PC-3 (cell line): ENCODE results near the gene LRP5. TPM values are rescaled to one million over a fixed set of nuclear protein-coding genes. Genes with fewer than 3 reads are reported as not detected.

ENCODE experiments used
- ATAC-seq: fragments of 200-7000 bp; cut with Tn5 transposase; 2 replicates; pipeline ENCODE4 v1.9.1; 2020; ENCODE audit warnings: mild to moderate bottlenecking, moderate library complexity
- BruUV-seq: library from RNA; stranded (reverse); fragments of 400-500 nt; replicated peaks from 2 replicates; lab custom pipeline; 2021; lab: Mats Ljungman, UMichigan
- CTCF ChIA-PET: fragments of 300-600 bp; sonication (Branson Sonifier 250); formaldehyde crosslinking; loops from one replicate; lab custom pipeline; 2022; ENCODE audit warnings: antibody characterized with exemption; lab: Charles Lee
- POLR2A ChIA-PET: fragments of 300-600 bp; sonication (Branson Sonifier 250); formaldehyde crosslinking; loops from one replicate; lab custom pipeline; 2022; ENCODE audit warnings: antibody characterized with exemption; ENCODE audit not compliant: unreplicated experiment; lab: Charles Lee
- DNase-seq: peaks from one replicate; pipeline ENCODE4 v3.0.0-alpha.2; 2015
- H2AFZ ChIP-seq: fragments of 300-600 bp; sonication (generic); 2 replicates; pipeline ENCODE4 v1.6.0; 2016; ENCODE audit warnings: antibody characterized with exemption, low read length
- H3F3A ChIP-seq: fragments of 300-600 bp; sonication (generic); one replicate; pipeline ENCODE4 v1.6.0; 2017; ENCODE audit warnings: antibody characterized with exemption, low read length, control low read depth, mild to moderate bottlenecking; ENCODE audit not compliant: unreplicated experiment
- H3K27ac ChIP-seq: fragments of 300-600 bp; sonication (generic); 2 replicates; pipeline ENCODE4 v1.5.1; 2016; ENCODE audit warnings: mild to moderate bottlenecking, low read length
- H3K27me3 ChIP-seq: fragments of 300-600 bp; sonication (generic); 2 replicates; pipeline ENCODE4 v1.6.1; 2016; ENCODE audit warnings: low read length, mixed read lengths
- H3K36me3 ChIP-seq: fragments of 300-600 bp; sonication (generic); 2 replicates; pipeline ENCODE4 v1.6.1; 2016; ENCODE audit warnings: low read depth, mixed run types, low read length, mixed read lengths
- H3K4me1 ChIP-seq: fragments of 300-600 bp; sonication (generic); 2 replicates; pipeline ENCODE4 v1.5.1; 2016; ENCODE audit warnings: low read length; ENCODE audit not compliant: insufficient read depth
- H3K4me2 ChIP-seq: fragments of 300-600 bp; sonication (generic); 2 replicates; pipeline ENCODE4 v1.6.0; 2016; ENCODE audit warnings: low read length
- H3K4me3 ChIP-seq: fragments of 300-600 bp; sonication (generic); 2 replicates; pipeline ENCODE4 v1.5.1; 2016; ENCODE audit warnings: mild to moderate bottlenecking, low read length, mixed read lengths
- H3K79me2 ChIP-seq: fragments of 300-600 bp; sonication (generic); 2 replicates; pipeline ENCODE4 v1.6.1; 2017; ENCODE audit warnings: low read length, mixed read lengths
- H3K9ac ChIP-seq: fragments of 300-600 bp; sonication (generic); 2 replicates; pipeline ENCODE4 v1.6.0; 2016; ENCODE audit warnings: mild to moderate bottlenecking, low read length
- H3K9me2 ChIP-seq: fragments of 300-600 bp; sonication (generic); replicated peaks from 2 replicates; pipeline ENCODE4 v1.6.1; 2016; ENCODE audit warnings: mixed run types, low read length, mixed read lengths
- H3K9me3 ChIP-seq: fragments of 300-600 bp; sonication (generic); 2 replicates; pipeline ENCODE4 v1.6.1; 2016; ENCODE audit warnings: low read length, mixed read lengths
- H4K20me1 ChIP-seq: fragments of 300-600 bp; sonication (generic); 2 replicates; pipeline ENCODE4 v1.6.1; 2016; ENCODE audit warnings: low read length, mixed read lengths
- CTCF ChIP-seq: fragments of 300-600 bp; sonication (generic); conservative IDR thresholded peaks from 2 replicates; pipeline ENCODE4 v1.5.1; 2017; ENCODE audit warnings: antibody characterized with exemption, low read depth, mild to moderate bottlenecking, low read length
- EZH2 ChIP-seq: fragments of 300-600 bp; sonication (generic); IDR thresholded peaks from one replicate; pipeline ENCODE4 v1.6.1; 2017; ENCODE audit warnings: antibody characterized with exemption, mild to moderate bottlenecking, low read length; ENCODE audit not compliant: unreplicated experiment
- EZH2phosphoT487 ChIP-seq: fragments of 300-600 bp; sonication (generic); IDR thresholded peaks from 2 replicates; pipeline ENCODE4 v1.6.1; 2018; ENCODE audit warnings: mild to moderate bottlenecking, antibody characterized with exemption, low read length, borderline replicate concordance
- intact Hi-C: fragments of 100-400 bp; cut with micrococcal nuclease; formaldehyde crosslinking; loops from 2 replicates; pipeline ENCODE4 v1.9.0; 2023
- total RNA-seq: library from RNA; depleted of rRNA; stranded (reverse); fragments of >200 nt; gene quantifications from 2 replicates; pipeline ENCODE4 v1.2.3, GENCODE V29; 2014; rRNA removed

The LRP5 gene
- total RNA-seq, 1 experiment from 2014 or later: 64.3 TPM

GRCh38 chr11:68495872-68496271 is 183.5 kb downstream of the LRP5 start:
- Histone ChIP-seq H2AFZ (no peak overlapping the region), H3K27ac (no peak overlapping the region), H3K9ac (no peak overlapping the region), H3K4me2 (no peak overlapping the region), H3K36me3 (0 out of 2 replicates have a peak, but pooled peaks cover 3% of the 10 kb centered on the region), H3F3A (no peaks in the 10 kb centered on the region), H3K4me3 (no peak overlapping the region), H3K9me2 (no peaks in the 10 kb centered on the region), H3K4me1 (no peaks in the 10 kb centered on the region), H3K9me3 (no peaks in the 10 kb centered on the region), H3K27me3 (no peaks in the 10 kb centered on the region), H4K20me1 (peaks cover 68% of the 10 kb centered on the region), H3K79me2 (peaks cover 95% of the 10 kb centered on the region)
- POLR2A ChIA-PET: no interaction called here
- no peak for TF ChIP-seq EZH2
- no peak for ATAC-seq
- BruUV-seq: no TSS peak
- CTCF ChIA-PET: no interaction called here
- DNase-seq: no peak
- intact Hi-C loops: no loop called here

- no TSS peak for BruUV-seq
- Histone ChIP-seq H3K79me2 (peaks cover 95% of the 10 kb centered on the region), H3K27me3 (no peaks in the 10 kb centered on the region), H3K9me3 (no peaks in the 10 kb centered on the region), H2AFZ (no peak overlapping the region), H4K20me1 (peaks cover 73% of the 10 kb centered on the region), H3K36me3 (no peaks in the 10 kb centered on the region), H3K27ac (no peak overlapping the region), H3F3A (no peaks in the 10 kb centered on the region), H3K9ac (no peak overlapping the region), H3K4me3 (no peak overlapping the region), H3K4me2 (no peak overlapping the region), H3K9me2 (no peaks in the 10 kb centered on the region), H3K4me1 (no peaks in the 10 kb centered on the region)
- CTCF ChIA-PET: no interaction called here
- TF ChIP-seq CTCF: no peak
- TF ChIP-seq EZH2phosphoT487: no peak
- TF ChIP-seq EZH2: no peak
- DNase-seq: no peak
- POLR2A ChIA-PET: no interaction called here
- intact Hi-C loops: no loop called here
- ATAC-seq: no peak
These were observed 185.4 kb downstream of the LRP5 start for GRCh38 chr11:68497761-68498160.

GRCh38 chr11:68498321-68498720 is 185.9 kb downstream of the LRP5 start:
- H3K27ac ChIP-seq: no peak overlapping the region
- H3K9me3 ChIP-seq: no peaks in the 10 kb centered on the region
- H3K9me2 ChIP-seq: no peaks in the 10 kb centered on the region
- ChIA-PET CTCF (no interaction called here), POLR2A (no interaction called here)
- no peak overlapping the region for H2AFZ ChIP-seq
- no peak for DNase-seq
- H3K9ac ChIP-seq: no peak overlapping the region
- H3K79me2 ChIP-seq: peaks cover 95% of the 10 kb centered on the region
- no peaks in the 10 kb centered on the region for H3F3A ChIP-seq
- H3K36me3 ChIP-seq: no peaks in the 10 kb centered on the region
- BruUV-seq: no TSS peak
- intact Hi-C loops: no loop called here
- H3K4me1 ChIP-seq: no peaks in the 10 kb centered on the region
- no peak overlapping the region for H3K4me3 ChIP-seq
- peaks cover 71% of the 10 kb centered on the region for H4K20me1 ChIP-seq
- H3K4me2 ChIP-seq: no peak overlapping the region
- TF ChIP-seq EZH2phosphoT487 (no peak), EZH2 (no peak), CTCF (no peak)
- no peak for ATAC-seq
- H3K27me3 ChIP-seq: no peaks in the 10 kb centered on the region

Other genes with a start within 250 kb of the LRP5 start
- 57.5 and 71.9 TPM in 2 replicates for gene CHKA, start 191.2 kb upstream of the LRP5 start, total RNA-seq
- gene KMT5B, start 99.3 kb upstream of the LRP5 start, total RNA-seq: 17.5 and 19.0 TPM in 2 replicates
- 74.9 and 75.9 TPM in 2 replicates for gene C11orf24, start 40.6 kb upstream of the LRP5 start, total RNA-seq
- 147 and 171 TPM in 2 replicates for gene PPP6R3, start 148.2 kb downstream of the LRP5 start, total RNA-seq